Liver (tissue), 9 donors: ENCODE results near the gene LIX1L. TPM values are rescaled to one million over a fixed set of nuclear protein-coding genes. Genes with fewer than 3 reads are reported as not detected.

Experiments used
- DNase-seq: peaks from one replicate; pipeline ENCODE4 v3.0.0-alpha.2; 2017; ENCODE audit warnings: low spot score
- H3K27ac ChIP-seq, 2 donors: one replicate each; pipeline ENCODE4 v1.7.0; 2013; ENCODE audit warnings: inconsistent platforms in 2 of 2, low read length in 2 of 2, control low read depth in 1 of 2, low read depth in 1 of 2, mild to moderate bottlenecking in 1 of 2
- H3K27me3 ChIP-seq, 4 donors: one replicate each; pipeline versions ENCODE4 v1.6.1 to v1.7.0; 2013; ENCODE audit warnings: low read length in 3 of 4, inconsistent platforms in 1 of 4, mild to moderate bottlenecking in 1 of 4, moderate library complexity in 1 of 4; ENCODE audit not compliant: control insufficient read depth in 4 of 4, insufficient read depth in 4 of 4
- H3K36me3 ChIP-seq, 4 donors: one replicate each; pipeline versions ENCODE4 v1.6.1 to v1.7.0; 2013; ENCODE audit warnings: low read length in 3 of 4, mild to moderate bottlenecking in 3 of 4, low read depth in 1 of 4, moderate library complexity in 1 of 4; ENCODE audit not compliant: control insufficient read depth in 4 of 4, insufficient read depth in 3 of 4
- H3K4me1 ChIP-seq, 4 donors: one replicate each; pipeline versions ENCODE4 v1.6.1 to v1.7.0; 2013; ENCODE audit warnings: low read length in 3 of 4, mild to moderate bottlenecking in 3 of 4, moderate library complexity in 1 of 4; ENCODE audit not compliant: control insufficient read depth in 4 of 4, insufficient read depth in 4 of 4
- H3K4me3 ChIP-seq, 3 donors: one replicate each; pipeline versions ENCODE4 v1.6.1 to v1.7.0; 2013; ENCODE audit warnings: low read length in 3 of 3, control low read depth in 1 of 3, low read depth in 1 of 3, mild to moderate bottlenecking in 1 of 3
- H3K9ac ChIP-seq, 2 donors: one replicate each; pipeline ENCODE4 v1.7.0; 2013; ENCODE audit warnings: low read length in 2 of 2, mild to moderate bottlenecking in 2 of 2, moderate library complexity in 2 of 2, control low read depth in 1 of 2, low read depth in 1 of 2
- H3K9me3 ChIP-seq, 4 donors: one replicate each; pipeline versions ENCODE4 v1.6.1 to v1.7.0; 2013; ENCODE audit warnings: low read length in 3 of 4; ENCODE audit not compliant: control insufficient read depth in 4 of 4
- EGR1 ChIP-seq, 2 donors: IDR thresholded peaks; 2 replicates each; pipeline ENCODE4 v1.6.1; 2016 to 2018; ENCODE audit warnings: antibody characterized with exemption in 2 of 2, low read depth in 2 of 2
- FOXA1 ChIP-seq: IDR thresholded peaks from 2 replicates; pipeline ENCODE4 v1.6.1; 2016; ENCODE audit warnings: antibody characterized with exemption
- FOXA2 ChIP-seq: IDR thresholded peaks from 2 replicates; pipeline ENCODE4 v1.6.1; 2016; ENCODE audit warnings: antibody characterized with exemption
- GABPA ChIP-seq, 2 donors: IDR thresholded peaks in 1 of 2; conservative IDR thresholded peaks in 1 of 2; 2 replicates each; pipeline ENCODE4 v1.6.1; 2016; ENCODE audit warnings: antibody characterized with exemption in 2 of 2, mild to moderate bottlenecking in 1 of 2, moderate library complexity in 1 of 2
- HNF4G ChIP-seq: IDR thresholded peaks from 2 replicates; pipeline ENCODE4 v1.6.1; 2016; ENCODE audit warnings: antibody characterized with exemption
- JUND ChIP-seq, 2 donors: IDR thresholded peaks; 2 replicates each; pipeline ENCODE4 v1.6.1; 2016; ENCODE audit warnings: antibody characterized with exemption in 2 of 2
- NR2F2 ChIP-seq: IDR thresholded peaks from 2 replicates; pipeline ENCODE4 v1.6.1; 2016; ENCODE audit warnings: antibody characterized with exemption
- RAD21 ChIP-seq, 2 donors: IDR thresholded peaks; 2 replicates each; pipeline ENCODE4 v1.6.1; 2016; ENCODE audit warnings: antibody characterized with exemption in 2 of 2, mild to moderate bottlenecking in 2 of 2
- REST ChIP-seq: IDR thresholded peaks from 2 replicates; pipeline ENCODE4 v1.6.1; 2016; ENCODE audit warnings: antibody characterized with exemption, mild to moderate bottlenecking
- RXRA ChIP-seq, 2 donors: IDR thresholded peaks; 2 replicates each; pipeline ENCODE4 v1.6.1; 2017 to 2018; ENCODE audit warnings: antibody characterized with exemption in 2 of 2, mild to moderate bottlenecking in 1 of 2
- SP1 ChIP-seq: IDR thresholded peaks from 2 replicates; pipeline ENCODE4 v1.6.1; 2018; ENCODE audit warnings: antibody characterized with exemption, mild to moderate bottlenecking
- TAF1 ChIP-seq: conservative IDR thresholded peaks from 2 replicates; pipeline ENCODE4 v1.6.1; 2016; ENCODE audit warnings: antibody characterized with exemption, mild to moderate bottlenecking
- YY1 ChIP-seq: IDR thresholded peaks from 2 replicates; pipeline ENCODE4 v1.6.1; 2016; ENCODE audit warnings: antibody characterized with exemption, mild to moderate bottlenecking
- ZBTB33 ChIP-seq: IDR thresholded peaks from 2 replicates; pipeline ENCODE4 v1.6.1; 2016; ENCODE audit warnings: antibody characterized with exemption
- WGBS: extraction: QIAGEN DNeasy Blood & Tissue Kit; methylation state at CpG from one replicate; pipeline ENCODE4 v1.1.7; 2013; 5-methylcytosine and 5-hydroxymethylcytosine counted together
- polyA plus RNA-seq, 2 donors: library from polyadenylated mRNA; stranded (reverse) in 1 of 2; unstranded in 1 of 2; fragments of 200-250 nt in 1 of 2; fragments of >200 nt in 1 of 2; fragmentation: Nextera tagmentation in 1 of 2; extraction: Ambion mirVana in 1 of 2; gene quantifications; one replicate each; pipeline versions ENCODE4 v1.2.1 to v1.2.3, GENCODE V29; 2013 to 2015
- total RNA-seq, 2 donors: library from RNA; depleted of rRNA; stranded (reverse); fragments of >200 nt; gene quantifications; one replicate each; pipeline ENCODE4 v1.2.3, GENCODE V29; 2014
- TF ChIP-seq, protein P1 (sequence below): IDR thresholded peaks from 2 replicates; pipeline ENCODE4 v1.6.1; 2016; ENCODE audit warnings: antibody characterized with exemption
- donor health status: healthy.
- donor health status: healthy.
- donor health status: healthy.
- donor health status: healthy.
- donor health status: healthy.

Gene LIX1L
- total and polyA plus RNA-seq, 4 donors: 4.6 to 8.6 (median 6.3) TPM

- peak; percentile 82 for TF ChIP-seq REST
- TF ChIP-seq RXRA (IDR thresholded peaks at IDR 0.05): peak; percentile 61 to 80
- TF ChIP-seq FOXA2: no peak
- TF ChIP-seq GABPA (IDR thresholded peaks at IDR 0.05 in 1 of 2, conservative IDR thresholded peaks at IDR 0.05 in 1 of 2): peak; percentile 23 to 78
- peak; percentile 81 for TF ChIP-seq TAF1
- peak; percentile 39 for TF ChIP-seq NR2F2
- TF ChIP-seq, protein P1, sequence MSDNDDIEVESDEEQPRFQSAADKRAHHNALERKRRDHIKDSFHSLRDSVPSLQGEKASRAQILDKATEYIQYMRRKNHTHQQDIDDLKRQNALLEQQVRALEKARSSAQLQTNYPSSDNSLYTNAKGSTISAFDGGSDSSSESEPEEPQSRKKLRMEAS: peak; percentile 26
Measured at GRCh38 chr1:145964328-145965118, 6.7 kb upstream of the LIX1L start, which contains the start of the genes ANKRD34A and POLR3GL (continued).

GRCh38 chr1:145963265-145964019, 5.6 kb upstream of the LIX1L start:
- Histone ChIP-seq H3K27me3 (no peaks in the 10 kb centered on the region), H3K9ac (peak overlapping the region in 1 of 2 donors; percentile 93), H3K27ac (peak overlapping the region; percentile 77 to 81), H3K36me3 (no peaks in the 10 kb centered on the region), H3K4me3 (peak overlapping the region in 2 of 3 donors; percentile 64 to 92), H3K4me1 (peaks cover 8 to 53% (median 35%) of the 10 kb centered on the region in 4 donors), H3K9me3 (peaks cover 0 to 3% (median under 1%) of the 10 kb centered on the region in 4 donors)
- no peak for DNase-seq
- TF ChIP-seq, protein P1: no peak
- TF ChIP-seq NR2F2: no peak
- WGBS: 73% methylated on average over 5 of the region's 5 CpGs

GRCh38 chr1:145962157-145963102, 4.6 kb upstream of the LIX1L start:
- DNase-seq: no peak
- 17% methylated on average over 35 of the region's 36 CpGs for WGBS
- no peaks in the 10 kb centered on the region for H3K27me3 ChIP-seq
- peaks cover 0 to 3% (median under 1%) of the 10 kb centered on the region in 4 donors for H3K9me3 ChIP-seq
- H3K9ac ChIP-seq: no peak overlapping the region
- H3K27ac ChIP-seq: peak overlapping the region in 1 of 2 donors; percentile 51
- peaks cover 8 to 59% (median 37%) of the 10 kb centered on the region in 4 donors for H3K4me1 ChIP-seq
- H3K36me3 ChIP-seq: no peaks in the 10 kb centered on the region
- H3K4me3 ChIP-seq: peak overlapping the region in 2 of 3 donors; percentile 56 to 62
- no peak for TF ChIP-seq NR2F2
- no peak for TF ChIP-seq SP1
- no peak for TF ChIP-seq ZBTB33
- no peak for TF ChIP-seq FOXA1
- no peak for TF ChIP-seq YY1
- no peak for TF ChIP-seq RAD21 (IDR thresholded peaks at IDR 0.05)
- no peak for TF ChIP-seq EGR1 (IDR thresholded peaks at IDR 0.05; ENCODE audit: low read depth in 2 of 2)
- TF ChIP-seq JUND (IDR thresholded peaks at IDR 0.05): no peak
- TF ChIP-seq, protein P1: no peak
- no peak for TF ChIP-seq REST
- TF ChIP-seq TAF1: no peak
- no peak for TF ChIP-seq GABPA (IDR thresholded peaks at IDR 0.05 in 1 of 2, conservative IDR thresholded peaks at IDR 0.05 in 1 of 2)
- TF ChIP-seq HNF4G: no peak
